Measurements from ENCODE around the gene FAM200B.

DNA sequence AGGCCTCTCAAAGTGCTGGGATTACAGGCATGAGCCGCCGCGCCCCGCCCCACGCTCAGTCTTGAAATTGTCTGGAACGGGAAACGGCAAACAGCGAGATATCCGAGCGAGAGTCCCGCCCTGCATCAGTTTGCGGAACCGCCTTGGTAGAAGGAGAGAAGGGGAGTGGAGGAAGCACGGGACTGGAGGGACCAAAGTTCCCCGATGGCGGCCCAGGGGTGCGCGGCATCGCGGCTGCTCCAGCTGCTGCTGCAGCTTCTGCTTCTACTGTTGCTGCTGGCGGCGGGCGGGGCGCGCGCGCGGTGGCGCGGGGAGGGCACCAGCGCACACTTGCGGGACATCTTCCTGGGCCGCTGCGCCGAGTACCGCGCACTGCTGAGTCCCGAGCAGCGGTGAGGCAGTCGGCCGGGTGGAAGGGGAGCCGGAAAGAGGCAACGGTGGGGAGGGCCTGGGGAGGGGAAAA is 21.3 kb downstream of the FAM200B start, which contains the start of gene BST1:
- TF ChIP-seq, protein P1, sequence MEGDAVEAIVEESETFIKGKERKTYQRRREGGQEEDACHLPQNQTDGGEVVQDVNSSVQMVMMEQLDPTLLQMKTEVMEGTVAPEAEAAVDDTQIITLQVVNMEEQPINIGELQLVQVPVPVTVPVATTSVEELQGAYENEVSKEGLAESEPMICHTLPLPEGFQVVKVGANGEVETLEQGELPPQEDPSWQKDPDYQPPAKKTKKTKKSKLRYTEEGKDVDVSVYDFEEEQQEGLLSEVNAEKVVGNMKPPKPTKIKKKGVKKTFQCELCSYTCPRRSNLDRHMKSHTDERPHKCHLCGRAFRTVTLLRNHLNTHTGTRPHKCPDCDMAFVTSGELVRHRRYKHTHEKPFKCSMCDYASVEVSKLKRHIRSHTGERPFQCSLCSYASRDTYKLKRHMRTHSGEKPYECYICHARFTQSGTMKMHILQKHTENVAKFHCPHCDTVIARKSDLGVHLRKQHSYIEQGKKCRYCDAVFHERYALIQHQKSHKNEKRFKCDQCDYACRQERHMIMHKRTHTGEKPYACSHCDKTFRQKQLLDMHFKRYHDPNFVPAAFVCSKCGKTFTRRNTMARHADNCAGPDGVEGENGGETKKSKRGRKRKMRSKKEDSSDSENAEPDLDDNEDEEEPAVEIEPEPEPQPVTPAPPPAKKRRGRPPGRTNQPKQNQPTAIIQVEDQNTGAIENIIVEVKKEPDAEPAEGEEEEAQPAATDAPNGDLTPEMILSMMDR (IDR thresholded peaks at IDR 0.05), result no peak
- no peak for TF ChIP-seq NFIC (IDR thresholded peaks at IDR 0.05; ENCODE audit: borderline replicate concordance)
- no peak for TF ChIP-seq GABPA (IDR thresholded peaks at IDR 0.05; ENCODE audit: low read depth)
- TF ChIP-seq JUND (IDR thresholded peaks at IDR 0.05), result no peak
- no peak for TF ChIP-seq RXRA (IDR thresholded peaks at IDR 0.05; ENCODE audit: borderline replicate concordance, low read depth)
- TF ChIP-seq, protein P2, sequence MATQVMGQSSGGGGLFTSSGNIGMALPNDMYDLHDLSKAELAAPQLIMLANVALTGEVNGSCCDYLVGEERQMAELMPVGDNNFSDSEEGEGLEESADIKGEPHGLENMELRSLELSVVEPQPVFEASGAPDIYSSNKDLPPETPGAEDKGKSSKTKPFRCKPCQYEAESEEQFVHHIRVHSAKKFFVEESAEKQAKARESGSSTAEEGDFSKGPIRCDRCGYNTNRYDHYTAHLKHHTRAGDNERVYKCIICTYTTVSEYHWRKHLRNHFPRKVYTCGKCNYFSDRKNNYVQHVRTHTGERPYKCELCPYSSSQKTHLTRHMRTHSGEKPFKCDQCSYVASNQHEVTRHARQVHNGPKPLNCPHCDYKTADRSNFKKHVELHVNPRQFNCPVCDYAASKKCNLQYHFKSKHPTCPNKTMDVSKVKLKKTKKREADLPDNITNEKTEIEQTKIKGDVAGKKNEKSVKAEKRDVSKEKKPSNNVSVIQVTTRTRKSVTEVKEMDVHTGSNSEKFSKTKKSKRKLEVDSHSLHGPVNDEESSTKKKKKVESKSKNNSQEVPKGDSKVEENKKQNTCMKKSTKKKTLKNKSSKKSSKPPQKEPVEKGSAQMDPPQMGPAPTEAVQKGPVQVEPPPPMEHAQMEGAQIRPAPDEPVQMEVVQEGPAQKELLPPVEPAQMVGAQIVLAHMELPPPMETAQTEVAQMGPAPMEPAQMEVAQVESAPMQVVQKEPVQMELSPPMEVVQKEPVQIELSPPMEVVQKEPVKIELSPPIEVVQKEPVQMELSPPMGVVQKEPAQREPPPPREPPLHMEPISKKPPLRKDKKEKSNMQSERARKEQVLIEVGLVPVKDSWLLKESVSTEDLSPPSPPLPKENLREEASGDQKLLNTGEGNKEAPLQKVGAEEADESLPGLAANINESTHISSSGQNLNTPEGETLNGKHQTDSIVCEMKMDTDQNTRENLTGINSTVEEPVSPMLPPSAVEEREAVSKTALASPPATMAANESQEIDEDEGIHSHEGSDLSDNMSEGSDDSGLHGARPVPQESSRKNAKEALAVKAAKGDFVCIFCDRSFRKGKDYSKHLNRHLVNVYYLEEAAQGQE (IDR thresholded peaks at IDR 0.05; ENCODE audit: low read depth, low read length), result no peak
- TF ChIP-seq SIN3A (IDR thresholded peaks at IDR 0.05; ENCODE audit: borderline replicate concordance, low read depth, low read length), result no peak; the same call in 1 of the 2 replicates
- TF ChIP-seq NRF1 (IDR thresholded peaks at IDR 0.05; ENCODE audit: low read depth, low read length), result no peak
- TF ChIP-seq, protein P3, sequence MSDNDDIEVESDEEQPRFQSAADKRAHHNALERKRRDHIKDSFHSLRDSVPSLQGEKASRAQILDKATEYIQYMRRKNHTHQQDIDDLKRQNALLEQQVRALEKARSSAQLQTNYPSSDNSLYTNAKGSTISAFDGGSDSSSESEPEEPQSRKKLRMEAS (IDR thresholded peaks at IDR 0.05; ENCODE audit: low read depth), result peak; percentile 29; the same call in 1 of the 2 replicates
- TF ChIP-seq, protein P4, sequence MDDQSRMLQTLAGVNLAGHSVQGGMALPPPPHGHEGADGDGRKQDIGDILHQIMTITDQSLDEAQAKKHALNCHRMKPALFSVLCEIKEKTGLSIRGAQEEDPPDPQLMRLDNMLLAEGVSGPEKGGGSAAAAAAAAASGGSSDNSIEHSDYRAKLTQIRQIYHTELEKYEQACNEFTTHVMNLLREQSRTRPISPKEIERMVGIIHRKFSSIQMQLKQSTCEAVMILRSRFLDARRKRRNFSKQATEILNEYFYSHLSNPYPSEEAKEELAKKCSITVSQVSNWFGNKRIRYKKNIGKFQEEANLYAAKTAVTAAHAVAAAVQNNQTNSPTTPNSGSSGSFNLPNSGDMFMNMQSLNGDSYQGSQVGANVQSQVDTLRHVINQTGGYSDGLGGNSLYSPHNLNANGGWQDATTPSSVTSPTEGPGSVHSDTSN (IDR thresholded peaks at IDR 0.05), result no peak
- TF ChIP-seq, protein P5, sequence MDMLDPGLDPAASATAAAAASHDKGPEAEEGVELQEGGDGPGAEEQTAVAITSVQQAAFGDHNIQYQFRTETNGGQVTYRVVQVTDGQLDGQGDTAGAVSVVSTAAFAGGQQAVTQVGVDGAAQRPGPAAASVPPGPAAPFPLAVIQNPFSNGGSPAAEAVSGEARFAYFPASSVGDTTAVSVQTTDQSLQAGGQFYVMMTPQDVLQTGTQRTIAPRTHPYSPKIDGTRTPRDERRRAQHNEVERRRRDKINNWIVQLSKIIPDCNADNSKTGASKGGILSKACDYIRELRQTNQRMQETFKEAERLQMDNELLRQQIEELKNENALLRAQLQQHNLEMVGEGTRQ (IDR thresholded peaks at IDR 0.05; ENCODE audit: borderline replicate concordance, low read depth, low read length), result no peak
- TF ChIP-seq POLR2AphosphoS5 (IDR thresholded peaks at IDR 0.05; ENCODE audit: low read depth, low read length), result no peak
- TF ChIP-seq RAD21 (IDR thresholded peaks at IDR 0.05; ENCODE audit: low read length), result no peak
